Psoas muscle (tissue), 8 donors: Measurements from ENCODE around the gene SRGAP3. TPM values are rescaled to one million over a fixed set of nuclear protein-coding genes. Genes with fewer than 3 reads are reported as not detected.

Experiments
- ATAC-seq, 4 donors: fragments of 200-7000 bp; cut with Tn5 transposase; one replicate each; pipeline ENCODE4 v1.9.1; 2020; ENCODE audit warnings: moderate library complexity in 3 of 4, mild to moderate bottlenecking in 2 of 4
- DNase-seq, 2 donors: peaks; one replicate each; pipeline ENCODE4 v3.0.0-alpha.2; 2020
- H3K27ac ChIP-seq: fragments of 200-600 bp; one replicate; pipeline ENCODE4 v1.8.0; 2022
- H3K27me3 ChIP-seq, 3 donors: fragments of 200-600 bp in 1 of 3; one replicate each; pipeline versions ENCODE4 v1.6.1 to v1.8.0; 2013 to 2022; ENCODE audit warnings: low read length in 2 of 3, mild to moderate bottlenecking in 2 of 3, moderate library complexity in 1 of 3; ENCODE audit not compliant: insufficient read depth in 3 of 3
- H3K36me3 ChIP-seq, 2 donors: fragments of 200-600 bp in 1 of 2; one replicate each; pipeline versions ENCODE4 v1.6.1 to v1.8.0; 2013 to 2022; ENCODE audit warnings: low read depth in 1 of 2, mild to moderate bottlenecking in 1 of 2, moderate library complexity in 1 of 2; ENCODE audit not compliant: insufficient read depth in 1 of 2
- H3K4me1 ChIP-seq: fragments of 200-600 bp; one replicate; pipeline ENCODE4 v1.8.0; 2022
- H3K4me3 ChIP-seq: fragments of 200-600 bp; one replicate; pipeline ENCODE4 v1.8.0; 2022; ENCODE audit warnings: mild to moderate bottlenecking
- H3K9me3 ChIP-seq: fragments of 200-600 bp; one replicate; pipeline ENCODE4 v1.8.0; 2022
- CTCF ChIP-seq: fragments of 200-600 bp; IDR thresholded peaks from one replicate; pipeline ENCODE4 v1.8.0; 2022; ENCODE audit warnings: antibody characterized with exemption
- WGBS, 3 donors: extraction: QIAGEN DNeasy Blood & Tissue Kit; methylation state at CpG; one replicate each; pipeline versions ENCODE4 v1.1.6 to v1.1.7; 2013; 5-methylcytosine and 5-hydroxymethylcytosine counted together
- intact Hi-C, 2 donors: fragments of 100-400 bp; cut with DNase I; formaldehyde crosslinking; loops; one replicate each; pipeline versions ENCODE4 v1.11.0 to v1.14.2; 2022
- polyA plus RNA-seq, 3 donors: library from polyadenylated mRNA; stranded (reverse); fragments of 200-250 nt; gene quantifications; one replicate each; pipeline ENCODE4 v1.2.3, GENCODE V29; 2013
- total RNA-seq, 4 donors: library from RNA; stranded (reverse); fragmentation: NEBNext Ultra II Directional in 2 of 4; extraction: Animal tissue kit (Norgen Biotek cat#: 25700) in 2 of 4; gene quantifications; one replicate each; pipeline versions ENCODE4 v1.2.1 to v1.2.4, GENCODE V29; 2021 to 2023
- donor health status: healthy with polysubstance abuse.
- donor health status: DM: no; HTN: no; CAD: no; lungs with moderate emphysema.
- donor health status: Bipolar disorder and iron deficiency.
- donor health status: healthy.
- donor health status: DM: yes; HTN: yes; CAD: no.
- donor health status: DM: no; HTN: no; CAD: no.
- donor health status: DM: no; HTN: no; CAD: no.
- donor health status: DM: yes; HTN: yes; CAD: no.

Gene SRGAP3
- total and polyA plus RNA-seq, 7 donors: 0.77 to 7.6 (median 1.9) TPM

- Histone ChIP-seq H3K27me3 (no peaks in the 10 kb centered on the region), H3K9me3 (no peaks in the 10 kb centered on the region), H3K36me3 (no peaks in the 10 kb centered on the region), H3K4me3 (no peak overlapping the region), H3K27ac (no peak overlapping the region), H3K4me1 (no peaks in the 10 kb centered on the region)
- ATAC-seq (no peak), DNase-seq (no peak)
- WGBS, 3 donors: 86 to 98% (median 93%) methylated on average over 1 of the region's 1 CpG
- no peak for TF ChIP-seq CTCF
- intact Hi-C loops: no loop called here
These were observed 168.1 kb downstream of the SRGAP3 start for GRCh38 chr3:9081184-9081818.

- DNase-seq (no peak), ATAC-seq (no peak)
- Histone ChIP-seq H3K27me3 (no peaks in the 10 kb centered on the region), H3K4me3 (no peak overlapping the region), H3K4me1 (no peaks in the 10 kb centered on the region), H3K9me3 (no peaks in the 10 kb centered on the region), H3K36me3 (no peaks in the 10 kb centered on the region), H3K27ac (no peak overlapping the region)
- WGBS, 3 donors: 89 to 92% (median 91%) methylated on average over 2 of the region's 2 CpGs
- no peak for TF ChIP-seq CTCF
- intact Hi-C loops: no loop called here
These were observed 169.3 kb downstream of the SRGAP3 start for GRCh38 chr3:9080163-9080562.

GRCh38 chr3:9079676-9080075, 169.8 kb downstream of the SRGAP3 start:
- Histone ChIP-seq H3K27ac (no peak overlapping the region), H3K27me3 (no peaks in the 10 kb centered on the region), H3K36me3 (no peaks in the 10 kb centered on the region), H3K9me3 (no peaks in the 10 kb centered on the region), H3K4me1 (no peaks in the 10 kb centered on the region), H3K4me3 (no peak overlapping the region)
- intact Hi-C loops: no loop called here
- WGBS, 3 donors: 86 to 90% (median 90%) methylated on average over 8 of the region's 8 CpGs
- ATAC-seq: no peak
- TF ChIP-seq CTCF: no peak
- DNase-seq: no peak

GRCh38 chr3:9078561-9079240, 170.7 kb downstream of the SRGAP3 start:
- no peaks in the 10 kb centered on the region for H3K9me3 ChIP-seq
- H3K27me3 ChIP-seq: no peaks in the 10 kb centered on the region
- no peak for TF ChIP-seq CTCF
- no peaks in the 10 kb centered on the region for H3K36me3 ChIP-seq
- no peak overlapping the region for H3K4me3 ChIP-seq
- ATAC-seq (no peak), DNase-seq (no peak)
- H3K27ac ChIP-seq: no peak overlapping the region
- H3K4me1 ChIP-seq: no peaks in the 10 kb centered on the region
- intact Hi-C loops: no loop called here
- 85 to 88% (median 88%) methylated on average over 5 of the region's 5 CpGs for WGBS, 3 donors
